Thyroid gland (tissue), 4 donors: Measurements from ENCODE around the gene ZMIZ1. TPM values are rescaled to one million over a fixed set of nuclear protein-coding genes. Genes with fewer than 3 reads are reported as not detected.

Experiments
- DNase-seq, 2 donors: peaks; one replicate each; pipeline ENCODE4 v3.0.0-alpha.2; 2019
- H3K27ac ChIP-seq, 3 donors: fragments of 200-600 bp; sonication (generic); 1 replicate in 2 of 3; 2 replicates in 1 of 3; pipeline ENCODE4 v1.5.1; 2016 to 2019; ENCODE audit warnings: mild to moderate bottlenecking in 1 of 3, moderate library complexity in 1 of 3
- H3K27me3 ChIP-seq: fragments of 200-600 bp; sonication (generic); one replicate; pipeline ENCODE4 v1.5.1; 2019
- H3K36me3 ChIP-seq, 2 donors: fragments of 200-600 bp; sonication (generic); one replicate each; pipeline ENCODE4 v1.5.1; 2016 to 2019
- H3K4me1 ChIP-seq, 2 donors: fragments of 200-600 bp; sonication (generic); one replicate each; pipeline ENCODE4 v1.5.1; 2017 to 2019
- H3K4me3 ChIP-seq, 3 donors: fragments of 200-600 bp; sonication (generic); replicated peaks in 1 of 3; 1 replicate in 2 of 3; 2 replicates in 1 of 3; pipeline ENCODE4 v1.5.1; 2016; ENCODE audit warnings: mild to moderate bottlenecking in 1 of 3
- H3K9me3 ChIP-seq: fragments of 200-600 bp; sonication (generic); one replicate; pipeline ENCODE4 v1.5.1; 2017
- POLR2A ChIP-seq, 2 donors: fragments of 450-650 bp; IDR thresholded peaks; one replicate each; pipeline ENCODE4 v1.6.1; 2017; ENCODE audit warnings: antibody characterized with exemption in 2 of 2, mild to moderate bottlenecking in 2 of 2, moderate library complexity in 1 of 2
- WGBS, 2 donors: methylation state at CpG; one replicate each; pipeline ENCODE4 v1.1.5; 2017; 5-methylcytosine and 5-hydroxymethylcytosine counted together
- intact Hi-C: fragments of 100-400 bp; cut with DNase I; formaldehyde crosslinking; loops from one replicate; pipeline ENCODE4 v1.15.1; 2023
- total RNA-seq, 4 donors: library from RNA; depleted of rRNA; stranded (reverse); fragments of >200 nt; gene quantifications; one replicate each; pipeline ENCODE4 v1.2.3, GENCODE V29; 2016
- TF ChIP-seq, protein P1 (sequence below), 6 experiments: fragments of 200-600 bp in 3 of 6; fragments of 450-650 bp in 3 of 6; sonication (generic) in 3 of 6; IDR thresholded peaks; one replicate each; pipeline ENCODE4 v1.5.1; 2016 to 2019; ENCODE audit warnings: antibody characterized with exemption in 6 of 6, mild to moderate bottlenecking in 2 of 6, inconsistent platforms in 1 of 6, moderate library complexity in 1 of 6

Gene ZMIZ1
- total RNA-seq, 4 donors from 2014 or later = 59.9 to 128 (median 94.4) TPM

GRCh38 chr10:79048639-79049550, 19.9 kb upstream of the ZMIZ1 start:
- intact Hi-C loops = no loop called here
- Histone ChIP-seq H3K27ac (peak overlapping the region in 2 of 3 donors; percentile 2 to 6), H3K27me3 (no peaks in the 10 kb centered on the region), H3K9me3 (no peaks in the 10 kb centered on the region), H3K4me3 (no peak overlapping the region), H3K4me1 (peaks cover 4 to 20% of the 10 kb centered on the region in 2 donors), H3K36me3 (no peaks in the 10 kb centered on the region)
- WGBS, 2 donors = 80 to 87% methylated on average over 11 to 13 of the region's 14 CpGs
- TF ChIP-seq, protein P1, sequence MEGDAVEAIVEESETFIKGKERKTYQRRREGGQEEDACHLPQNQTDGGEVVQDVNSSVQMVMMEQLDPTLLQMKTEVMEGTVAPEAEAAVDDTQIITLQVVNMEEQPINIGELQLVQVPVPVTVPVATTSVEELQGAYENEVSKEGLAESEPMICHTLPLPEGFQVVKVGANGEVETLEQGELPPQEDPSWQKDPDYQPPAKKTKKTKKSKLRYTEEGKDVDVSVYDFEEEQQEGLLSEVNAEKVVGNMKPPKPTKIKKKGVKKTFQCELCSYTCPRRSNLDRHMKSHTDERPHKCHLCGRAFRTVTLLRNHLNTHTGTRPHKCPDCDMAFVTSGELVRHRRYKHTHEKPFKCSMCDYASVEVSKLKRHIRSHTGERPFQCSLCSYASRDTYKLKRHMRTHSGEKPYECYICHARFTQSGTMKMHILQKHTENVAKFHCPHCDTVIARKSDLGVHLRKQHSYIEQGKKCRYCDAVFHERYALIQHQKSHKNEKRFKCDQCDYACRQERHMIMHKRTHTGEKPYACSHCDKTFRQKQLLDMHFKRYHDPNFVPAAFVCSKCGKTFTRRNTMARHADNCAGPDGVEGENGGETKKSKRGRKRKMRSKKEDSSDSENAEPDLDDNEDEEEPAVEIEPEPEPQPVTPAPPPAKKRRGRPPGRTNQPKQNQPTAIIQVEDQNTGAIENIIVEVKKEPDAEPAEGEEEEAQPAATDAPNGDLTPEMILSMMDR (IDR thresholded peaks at IDR 0.05) = no peak
- TF ChIP-seq POLR2A (IDR thresholded peaks at IDR 0.05) = no peak
- DNase-seq = no peak

DNA sequence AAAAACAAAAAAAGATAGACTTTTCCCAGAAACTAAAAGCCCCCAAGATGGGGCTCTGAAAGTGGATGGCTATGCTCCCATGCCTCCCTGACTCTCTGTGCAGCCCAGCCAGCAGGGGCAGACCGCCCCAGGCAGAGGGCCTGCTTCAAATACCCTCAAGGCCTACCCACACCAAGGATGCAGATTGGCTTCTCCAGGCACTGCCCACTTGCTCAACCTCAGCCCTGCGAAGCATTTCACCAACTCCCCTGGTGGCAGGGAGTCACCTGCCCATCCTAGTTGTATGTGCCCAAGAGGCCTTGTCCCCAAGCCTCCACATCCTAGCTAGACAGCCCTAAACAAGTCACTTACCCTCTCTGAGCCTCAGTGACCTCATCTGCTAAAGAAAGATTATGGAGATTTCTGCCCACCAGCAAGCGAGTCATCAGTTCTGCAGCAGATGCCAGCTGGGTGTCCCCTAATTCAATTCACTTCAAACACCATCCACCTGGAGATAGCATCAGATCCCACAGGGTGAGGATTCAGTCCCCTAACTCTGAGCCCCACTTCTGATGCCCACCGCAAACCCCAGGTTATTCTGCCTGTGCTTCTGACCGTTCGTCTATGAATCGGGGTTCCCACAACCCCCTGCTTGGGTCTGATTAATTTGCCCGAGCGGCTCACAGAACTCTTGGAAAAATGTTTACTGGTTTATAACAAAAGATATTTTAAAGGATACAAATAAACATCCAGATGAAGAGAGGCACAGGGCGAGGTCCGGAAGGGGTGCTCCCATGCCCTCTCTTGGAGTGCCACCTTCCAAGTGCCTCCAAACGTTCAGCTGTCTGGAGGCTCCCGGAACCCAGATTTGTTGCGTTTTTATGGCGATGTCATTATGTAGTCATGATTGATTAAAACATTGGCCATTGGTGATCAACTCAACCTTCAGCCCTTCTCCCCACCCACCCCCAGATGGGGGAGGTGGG, 18.6 kb upstream of the ZMIZ1 start:
- no peak overlapping the region for H3K4me3 ChIP-seq
- H3K4me1 ChIP-seq = peaks cover 4 to 20% of the 10 kb centered on the region in 2 donors
- H3K27ac ChIP-seq = no peak overlapping the region
- WGBS, 2 donors = 96 to 98% methylated on average over 15 of the region's 15 CpGs
- no peak for TF ChIP-seq POLR2A (IDR thresholded peaks at IDR 0.05)
- H3K27me3 ChIP-seq = no peaks in the 10 kb centered on the region
- DNase-seq = peak in 1 of 2 donors; percentile 1
- H3K36me3 ChIP-seq = no peaks in the 10 kb centered on the region
- intact Hi-C loops = loop anchor here (5.0 kb wide), 1 partner anchor 68 kb away; no protein-coding TSS in a partner anchor
- no peaks in the 10 kb centered on the region for H3K9me3 ChIP-seq

- H3K27ac ChIP-seq = no peak overlapping the region
Measured at GRCh38 chr10:79050896-79051555, 17.7 kb upstream of the ZMIZ1 start.

DNA sequence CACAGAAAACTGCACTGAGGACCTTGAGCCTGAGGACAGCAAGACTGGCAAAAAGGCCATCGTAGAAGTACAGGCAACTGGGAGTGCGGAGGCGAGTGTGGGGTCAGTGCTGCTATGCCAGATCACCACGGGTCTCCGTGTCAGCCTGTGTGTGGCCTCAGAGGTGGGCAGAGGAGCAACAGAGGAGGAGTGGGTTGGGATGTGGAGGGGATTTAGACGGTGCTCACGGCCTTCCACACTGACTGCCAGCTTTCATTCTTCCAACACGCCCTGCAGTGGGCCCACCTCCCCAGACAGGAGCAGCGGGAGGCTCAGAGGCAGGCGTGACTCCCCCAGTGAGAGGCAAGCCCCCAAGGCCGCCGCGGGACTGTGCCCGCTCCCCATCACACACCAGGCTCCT, 17.0 kb upstream of the ZMIZ1 start:
- no peaks in the 10 kb centered on the region for H3K9me3 ChIP-seq
- no peaks in the 10 kb centered on the region for H3K36me3 ChIP-seq
- intact Hi-C loops = loop anchor here (5.0 kb wide), 1 partner anchor 69 kb away; no protein-coding TSS in a partner anchor
- TF ChIP-seq POLR2A (IDR thresholded peaks at IDR 0.05) = no peak
- TF ChIP-seq, protein P1 (IDR thresholded peaks at IDR 0.05) = no peak
- no peaks in the 10 kb centered on the region for H3K27me3 ChIP-seq
- 82 to 84% methylated on average over 14 of the region's 14 CpGs for WGBS, 2 donors
- no peak overlapping the region for H3K4me3 ChIP-seq
- no peak overlapping the region for H3K27ac ChIP-seq
- peaks cover 4 to 20% of the 10 kb centered on the region in 2 donors for H3K4me1 ChIP-seq
- peak in 1 of 2 donors; percentile 1 for DNase-seq

More at GRCh38 chr10:79050896-79051555, 17.7 kb upstream of the ZMIZ1 start:
- H3K4me1 ChIP-seq = peaks cover 4 to 20% of the 10 kb centered on the region in 2 donors
- H3K27me3 ChIP-seq = no peaks in the 10 kb centered on the region
- no peak overlapping the region for H3K4me3 ChIP-seq
- no peak for TF ChIP-seq POLR2A (IDR thresholded peaks at IDR 0.05)
- TF ChIP-seq, protein P1 (IDR thresholded peaks at IDR 0.05) = no peak
- peak in 1 of 2 donors; percentile 1 for DNase-seq
- H3K36me3 ChIP-seq = no peaks in the 10 kb centered on the region
- 86 to 94% methylated on average over 7 of the region's 7 CpGs for WGBS, 2 donors
- intact Hi-C loops = loop anchor here (5.0 kb wide), 1 partner anchor 69 kb away; no protein-coding TSS in a partner anchor
- no peaks in the 10 kb centered on the region for H3K9me3 ChIP-seq
